ENCODE measurements around the gene FAM114A1.

FAM114A1 gene

DNA sequence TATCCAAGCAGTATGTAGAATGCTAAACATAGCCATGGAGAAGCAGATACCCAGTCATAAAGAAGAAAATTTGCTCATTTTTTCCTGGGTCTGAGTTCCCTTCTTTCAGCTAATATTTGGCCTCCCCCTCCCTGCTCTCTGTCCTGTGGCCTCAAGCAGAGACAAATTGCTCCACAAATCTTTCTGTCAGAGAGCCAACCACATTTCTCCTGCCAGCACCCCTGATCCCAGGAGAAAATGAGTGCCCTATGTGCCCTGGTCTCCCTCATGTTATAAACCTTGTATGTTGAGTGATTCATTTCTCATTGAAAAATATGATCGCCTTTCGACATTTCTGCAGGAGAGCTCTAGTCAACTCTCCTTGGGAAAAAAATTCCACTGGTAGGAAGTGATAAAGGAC lies 82.6 kb downstream of the FAM114A1 start:
- peak overlapping the region; percentile 76; the same call in 1 of the 2 replicates for H3K27ac ChIP-seq
- TF ChIP-seq, protein P1, sequence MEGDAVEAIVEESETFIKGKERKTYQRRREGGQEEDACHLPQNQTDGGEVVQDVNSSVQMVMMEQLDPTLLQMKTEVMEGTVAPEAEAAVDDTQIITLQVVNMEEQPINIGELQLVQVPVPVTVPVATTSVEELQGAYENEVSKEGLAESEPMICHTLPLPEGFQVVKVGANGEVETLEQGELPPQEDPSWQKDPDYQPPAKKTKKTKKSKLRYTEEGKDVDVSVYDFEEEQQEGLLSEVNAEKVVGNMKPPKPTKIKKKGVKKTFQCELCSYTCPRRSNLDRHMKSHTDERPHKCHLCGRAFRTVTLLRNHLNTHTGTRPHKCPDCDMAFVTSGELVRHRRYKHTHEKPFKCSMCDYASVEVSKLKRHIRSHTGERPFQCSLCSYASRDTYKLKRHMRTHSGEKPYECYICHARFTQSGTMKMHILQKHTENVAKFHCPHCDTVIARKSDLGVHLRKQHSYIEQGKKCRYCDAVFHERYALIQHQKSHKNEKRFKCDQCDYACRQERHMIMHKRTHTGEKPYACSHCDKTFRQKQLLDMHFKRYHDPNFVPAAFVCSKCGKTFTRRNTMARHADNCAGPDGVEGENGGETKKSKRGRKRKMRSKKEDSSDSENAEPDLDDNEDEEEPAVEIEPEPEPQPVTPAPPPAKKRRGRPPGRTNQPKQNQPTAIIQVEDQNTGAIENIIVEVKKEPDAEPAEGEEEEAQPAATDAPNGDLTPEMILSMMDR (conservative IDR thresholded peaks at IDR 0.05) = no peak

DNA sequence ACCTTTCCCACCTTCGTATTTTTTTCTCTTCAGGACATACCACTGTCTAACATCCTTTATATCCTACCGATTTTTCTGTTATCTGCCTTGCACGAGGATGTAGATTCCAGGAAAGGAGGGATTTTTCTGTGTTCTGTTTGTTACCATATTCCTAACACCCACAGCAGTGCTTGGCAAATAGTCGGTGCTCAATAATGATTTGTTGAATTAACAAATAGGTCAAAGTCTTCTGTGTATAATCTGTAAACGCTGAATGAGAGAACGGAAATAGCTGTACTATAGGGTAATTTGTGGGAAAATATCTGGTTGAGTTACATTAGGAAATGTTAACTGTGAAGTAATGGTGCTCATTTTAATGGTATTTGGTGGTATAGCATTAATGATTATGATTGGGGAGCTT lies 83.1 kb downstream of the FAM114A1 start:
- TF ChIP-seq, protein P1 (conservative IDR thresholded peaks at IDR 0.05) = no peak

DNA sequence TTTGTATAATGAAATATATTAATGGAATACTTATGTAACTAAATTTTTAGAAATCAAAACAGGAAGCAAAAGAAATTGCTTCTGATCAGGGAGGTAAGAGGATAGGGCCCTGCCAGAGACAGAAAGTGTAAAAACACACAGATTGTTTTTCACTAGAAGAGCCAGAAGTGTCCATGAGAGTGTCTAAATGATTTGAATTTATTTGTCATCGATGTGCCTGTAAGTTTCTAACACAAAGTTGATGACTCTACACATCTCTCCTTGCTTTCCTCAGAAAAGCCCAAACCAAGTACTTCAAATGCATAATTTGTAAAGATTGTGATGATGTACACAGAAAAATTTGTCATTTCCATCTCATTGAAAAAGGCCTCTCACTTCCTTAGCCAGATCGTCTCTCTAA lies 84.0 kb downstream of the FAM114A1 start:
- no peak overlapping the region; the same call in 1 of the 2 replicates for H3K27ac ChIP-seq
- TF ChIP-seq, protein P1 (conservative IDR thresholded peaks at IDR 0.05) = no peak

More for the DNA sequence above, 83.1 kb downstream of the FAM114A1 start:
- H3K27ac ChIP-seq = peak overlapping the region; percentile 76; the same call in 1 of the 2 replicates

DNA sequence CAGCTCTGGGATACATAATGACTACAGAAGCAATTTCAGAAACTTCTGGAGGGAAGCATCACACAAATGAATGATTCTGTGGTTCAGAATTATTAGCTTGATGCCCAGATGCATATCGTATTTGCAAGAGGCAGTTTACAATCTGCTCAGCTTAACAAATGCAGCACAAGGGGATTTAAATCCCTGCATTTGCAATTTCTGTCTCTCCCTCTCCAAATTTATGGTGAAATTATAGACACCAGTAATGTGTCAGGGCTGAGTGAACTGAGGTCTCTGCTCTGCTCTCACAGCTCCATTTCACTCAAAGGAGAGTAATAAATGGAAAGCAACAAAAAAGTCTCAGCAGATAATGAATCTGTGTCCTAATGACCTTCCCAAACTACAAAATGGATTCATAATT lies 84.4 kb downstream of the FAM114A1 start:
- H3K27ac ChIP-seq = no peak overlapping the region; the same call in 1 of the 2 replicates
- TF ChIP-seq, protein P1 (conservative IDR thresholded peaks at IDR 0.05) = no peak

DNA sequence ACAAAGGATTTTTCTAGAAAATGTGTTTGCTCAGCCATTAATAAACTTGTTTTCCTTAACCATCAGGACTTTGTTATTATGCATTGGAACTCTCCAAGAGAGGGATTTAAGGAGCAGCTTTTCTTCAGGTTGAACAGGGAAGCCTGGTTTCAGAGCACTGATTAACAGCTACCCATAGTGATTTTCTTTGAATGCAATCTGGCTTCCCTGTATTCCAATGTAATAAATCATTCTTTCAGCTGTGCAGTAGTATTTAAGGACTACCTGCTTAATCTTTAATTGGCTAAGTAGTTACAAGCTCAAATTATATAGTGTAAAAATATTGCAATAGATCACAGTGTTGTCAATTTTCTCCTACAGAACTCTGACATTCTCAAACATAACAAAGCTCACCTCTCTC lies 87.1 kb downstream of the FAM114A1 start:
- TF ChIP-seq, protein P1 (conservative IDR thresholded peaks at IDR 0.05) = no peak
- no peak overlapping the region; the same call in 1 of the 2 replicates for H3K27ac ChIP-seq

DNA sequence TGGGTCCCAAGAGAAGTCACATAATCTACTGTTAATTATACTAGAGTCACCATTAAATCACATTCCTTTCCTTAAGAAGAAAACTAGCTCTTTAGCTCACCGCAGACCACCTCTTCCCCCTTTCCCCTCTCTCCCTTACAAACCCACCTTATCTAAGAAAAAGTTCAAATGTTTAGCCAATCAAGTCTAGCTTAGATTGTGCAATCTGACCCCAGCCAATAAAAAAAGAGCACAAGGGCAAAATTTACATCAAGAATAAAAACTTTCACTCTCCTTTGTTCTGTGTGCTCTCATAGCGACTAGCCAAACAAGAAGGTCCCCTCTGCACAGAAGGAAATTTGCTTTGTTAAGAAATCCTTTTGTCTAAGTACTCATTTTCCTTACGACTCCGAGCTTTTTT lies 88.4 kb downstream of the FAM114A1 start:
- no peak overlapping the region for H3K27ac ChIP-seq
- TF ChIP-seq, protein P1 (conservative IDR thresholded peaks at IDR 0.05) = no peak

DNA sequence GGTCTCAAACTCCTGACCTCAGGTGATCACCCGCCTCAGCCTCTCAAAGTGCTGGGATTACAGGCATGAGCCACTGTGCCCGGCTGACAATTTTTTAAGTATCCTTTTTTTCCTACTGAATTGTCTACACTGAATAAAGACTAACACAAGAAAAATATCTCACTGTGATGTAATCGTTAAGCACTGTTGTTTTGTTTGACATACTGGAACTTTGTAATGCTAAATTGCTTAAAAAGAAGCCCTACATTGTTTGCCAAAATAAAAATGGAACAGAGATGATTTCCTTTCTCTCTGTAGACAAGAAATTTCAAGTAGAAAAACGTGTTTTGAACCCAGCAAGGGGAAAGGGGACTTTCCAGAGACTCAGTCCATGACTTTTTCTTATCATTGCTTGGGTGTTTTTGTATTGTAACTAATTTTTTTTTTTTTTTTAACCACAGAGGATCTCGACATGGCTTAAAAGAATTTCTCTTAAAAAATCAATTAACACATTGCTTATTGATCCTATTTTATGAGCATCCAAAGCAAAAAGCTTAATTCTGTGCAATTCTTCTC lies 89.7 kb downstream of the FAM114A1 start:
- TF ChIP-seq, protein P1 (conservative IDR thresholded peaks at IDR 0.05) = no peak
- no peak overlapping the region for H3K27ac ChIP-seq

Data from VCaP (cell line).